ENCODE results near the gene GDF7. TPM values are rescaled to one million over a fixed set of nuclear protein-coding genes. Genes with fewer than 3 reads are reported as not detected.

Gene GDF7
- total and polyA plus RNA-seq, 2 of the 8 experiments (the other 6 are each of a cell fraction or from before 2014, with no cell fraction given) = 0.04 to 0.06 TPM

GRCh38 chr2:20648206-20648605, 18.7 kb upstream of the GDF7 start (continued):
- TF ChIP-seq CHD7 (IDR thresholded peaks at IDR 0.05; ENCODE audit: insufficient replicate concordance, low read length) (no peak), TEAD4 (IDR thresholded peaks at IDR 0.05; ENCODE audit: low read depth, low read length) (no peak), CTBP2 (IDR thresholded peaks at IDR 0.05; ENCODE audit: borderline replicate concordance, insufficient read depth, insufficient read length, low read length) (no peak), SIN3A (conservative IDR thresholded peaks at IDR 0.05 in 1 of 2, IDR thresholded peaks at IDR 0.05 in 1 of 2; ENCODE audit: low read depth in 1 of 2, low read length in 2 of 2) (no peak), ZNF274 (IDR thresholded peaks at IDR 0.05; ENCODE audit: borderline replicate concordance, extremely low read depth, low read length) (no peak)

All from H1 (cell line).